Panc1 (cell line): ENCODE measurements around the gene SLC4A7. TPM values are rescaled to one million over a fixed set of nuclear protein-coding genes. Genes with fewer than 3 reads are reported as not detected.

Source experiments
- ATAC-seq: fragments of 200-7000 bp; cut with Tn5 transposase; 2 replicates; pipeline ENCODE4 v1.9.1; 2020; ENCODE audit warnings: mild to moderate bottlenecking, moderate library complexity
- BruUV-seq: library from RNA; stranded (reverse); fragments of 400-500 nt; replicated peaks from 2 replicates; lab custom pipeline; 2021; lab: Mats Ljungman, UMichigan
- CTCF ChIA-PET: fragments of 300-600 bp; sonication (Branson Sonifier 250); formaldehyde crosslinking; loops from one replicate; lab custom pipeline; 2022; ENCODE audit warnings: antibody characterized with exemption; lab: Charles Lee
- POLR2A ChIA-PET: fragments of 300-600 bp; sonication (Branson Sonifier 250); formaldehyde crosslinking; loops from one replicate; lab custom pipeline; 2022; ENCODE audit warnings: antibody characterized with exemption; lab: Charles Lee
- DNase-seq: peaks from one replicate; pipeline ENCODE4 v3.0.0-alpha.2; 2010; ENCODE audit warnings: low read depth, low spot score
- H3K27ac ChIP-seq: 2 replicates; pipeline ENCODE4 v1.5.1; 2011; ENCODE audit warnings: mild to moderate bottlenecking, low read length, inconsistent platforms
- H3K27me3 ChIP-seq: fragments of 200-500 bp; sonication (Bioruptor generic); 2 replicates; pipeline ENCODE4 v1.6.0; 2014; ENCODE audit warnings: low read length, inconsistent platforms; ENCODE audit not compliant: control insufficient read depth, insufficient read depth
- H3K36me3 ChIP-seq: fragments of 200-500 bp; sonication (Bioruptor generic); 2 replicates; pipeline ENCODE4 v1.5.1; 2014; ENCODE audit warnings: inconsistent platforms, mild to moderate bottlenecking, low read length, moderate library complexity; ENCODE audit not compliant: control insufficient read depth, insufficient read depth
- H3K4me1 ChIP-seq: 2 replicates; pipeline ENCODE4 v1.5.1; 2011; ENCODE audit warnings: inconsistent platforms, mild to moderate bottlenecking, low read length, moderate library complexity; ENCODE audit not compliant: control insufficient read depth, insufficient read depth
- H3K4me3 ChIP-seq, 2 experiments: 2 replicates each; pipeline ENCODE4 v1.5.1; 2011 to 2012; ENCODE audit warnings: low read depth in 2 of 2, low read length in 2 of 2, mild to moderate bottlenecking in 2 of 2, inconsistent platforms in 1 of 2, moderate library complexity in 1 of 2
- H3K9me3 ChIP-seq: fragments of 200-500 bp; sonication (Bioruptor generic); 2 replicates; pipeline ENCODE4 v1.5.1; 2014; ENCODE audit warnings: low read depth, mild to moderate bottlenecking, inconsistent platforms, low read length, moderate library complexity; ENCODE audit not compliant: control insufficient read depth, insufficient read depth
- POLR2AphosphoS5 ChIP-seq: IDR thresholded peaks from 2 replicates; pipeline ENCODE4 v1.6.1; 2012; ENCODE audit warnings: mild to moderate bottlenecking, low read depth, low read length, moderate library complexity
- SIN3A ChIP-seq: IDR thresholded peaks from 2 replicates; pipeline ENCODE4 v1.6.1; 2012; ENCODE audit warnings: low read depth, mild to moderate bottlenecking, low read length, moderate library complexity, borderline replicate concordance; ENCODE audit not compliant: insufficient read depth
- TCF7L2 ChIP-seq: IDR thresholded peaks from 2 replicates; pipeline ENCODE4 v1.6.1; 2011; ENCODE audit warnings: mild to moderate bottlenecking, low read depth, low read length, inconsistent platforms
- in situ Hi-C: cut with HindIII; loops from 2 replicates; pipeline ENCODE4 v1.10.0; 2016; ENCODE audit warnings: low sequenced_read_pairs, low pct_unique_long_range_greater_than_20kb
- intact Hi-C: fragments of 100-400 bp; cut with micrococcal nuclease; formaldehyde crosslinking; loops from one replicate; pipeline ENCODE4 v1.10.0; 2022; ENCODE audit not compliant: unreplicated experiment
- total RNA-seq: library from RNA; stranded (reverse); gene quantifications from one replicate; pipeline ENCODE4 v1.2.1, GENCODE V29; 2021; ENCODE audit not compliant: unreplicated experiment
- TF ChIP-seq, protein P1 (sequence below), 2 experiments: IDR thresholded peaks; 2 replicates each; pipeline ENCODE4 v1.6.1; 2011 to 2012; ENCODE audit warnings: low read depth in 2 of 2, control low read depth in 1 of 2, low read length in 1 of 2, mild to moderate bottlenecking in 1 of 2, moderate library complexity in 1 of 2; ENCODE audit not compliant: insufficient read depth in 1 of 2
- TF ChIP-seq, protein P2 (sequence below): fragments of 450-650 bp; IDR thresholded peaks from 2 replicates; pipeline ENCODE4 v1.5.1; 2017; ENCODE audit warnings: mild to moderate bottlenecking

The SLC4A7 gene
- total RNA-seq, 1 experiment from 2014 or later, result 99.4 TPM

DNA sequence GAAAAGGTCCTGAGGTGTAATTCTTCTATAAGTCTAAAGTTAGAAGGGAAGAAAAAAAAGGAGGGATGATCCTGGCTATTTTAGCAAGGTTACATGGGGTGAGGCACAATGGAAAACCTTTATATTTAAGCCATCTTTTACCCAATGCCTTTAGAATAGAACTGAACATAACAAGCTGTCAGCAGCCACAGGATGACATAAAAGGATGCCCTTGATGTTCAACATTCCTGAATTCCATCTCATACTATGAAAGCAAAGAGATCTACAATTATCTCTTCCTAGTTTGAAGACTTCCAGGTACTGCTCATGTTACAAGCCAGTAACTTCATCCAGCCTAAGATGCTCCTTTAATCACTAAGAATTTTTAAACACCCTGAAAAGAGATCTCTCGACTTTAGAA is 141.9 kb downstream of the SLC4A7 start:
- no peaks in the 10 kb centered on the region for H3K9me3 ChIP-seq
- ChIA-PET CTCF (no interaction called here), POLR2A (no interaction called here)
- ATAC-seq (no peak), DNase-seq (no peak)
- no peaks in the 10 kb centered on the region for H3K36me3 ChIP-seq
- TF ChIP-seq POLR2AphosphoS5 (no peak), SIN3A (no peak), TCF7L2 (no peak)
- TF ChIP-seq, protein P1, sequence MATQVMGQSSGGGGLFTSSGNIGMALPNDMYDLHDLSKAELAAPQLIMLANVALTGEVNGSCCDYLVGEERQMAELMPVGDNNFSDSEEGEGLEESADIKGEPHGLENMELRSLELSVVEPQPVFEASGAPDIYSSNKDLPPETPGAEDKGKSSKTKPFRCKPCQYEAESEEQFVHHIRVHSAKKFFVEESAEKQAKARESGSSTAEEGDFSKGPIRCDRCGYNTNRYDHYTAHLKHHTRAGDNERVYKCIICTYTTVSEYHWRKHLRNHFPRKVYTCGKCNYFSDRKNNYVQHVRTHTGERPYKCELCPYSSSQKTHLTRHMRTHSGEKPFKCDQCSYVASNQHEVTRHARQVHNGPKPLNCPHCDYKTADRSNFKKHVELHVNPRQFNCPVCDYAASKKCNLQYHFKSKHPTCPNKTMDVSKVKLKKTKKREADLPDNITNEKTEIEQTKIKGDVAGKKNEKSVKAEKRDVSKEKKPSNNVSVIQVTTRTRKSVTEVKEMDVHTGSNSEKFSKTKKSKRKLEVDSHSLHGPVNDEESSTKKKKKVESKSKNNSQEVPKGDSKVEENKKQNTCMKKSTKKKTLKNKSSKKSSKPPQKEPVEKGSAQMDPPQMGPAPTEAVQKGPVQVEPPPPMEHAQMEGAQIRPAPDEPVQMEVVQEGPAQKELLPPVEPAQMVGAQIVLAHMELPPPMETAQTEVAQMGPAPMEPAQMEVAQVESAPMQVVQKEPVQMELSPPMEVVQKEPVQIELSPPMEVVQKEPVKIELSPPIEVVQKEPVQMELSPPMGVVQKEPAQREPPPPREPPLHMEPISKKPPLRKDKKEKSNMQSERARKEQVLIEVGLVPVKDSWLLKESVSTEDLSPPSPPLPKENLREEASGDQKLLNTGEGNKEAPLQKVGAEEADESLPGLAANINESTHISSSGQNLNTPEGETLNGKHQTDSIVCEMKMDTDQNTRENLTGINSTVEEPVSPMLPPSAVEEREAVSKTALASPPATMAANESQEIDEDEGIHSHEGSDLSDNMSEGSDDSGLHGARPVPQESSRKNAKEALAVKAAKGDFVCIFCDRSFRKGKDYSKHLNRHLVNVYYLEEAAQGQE (IDR thresholded peaks at IDR 0.05; ENCODE audit: insufficient read depth in 1 of 2, low read depth in 2 of 2, low read length in 1 of 2), result no peak
- TF ChIP-seq, protein P2, sequence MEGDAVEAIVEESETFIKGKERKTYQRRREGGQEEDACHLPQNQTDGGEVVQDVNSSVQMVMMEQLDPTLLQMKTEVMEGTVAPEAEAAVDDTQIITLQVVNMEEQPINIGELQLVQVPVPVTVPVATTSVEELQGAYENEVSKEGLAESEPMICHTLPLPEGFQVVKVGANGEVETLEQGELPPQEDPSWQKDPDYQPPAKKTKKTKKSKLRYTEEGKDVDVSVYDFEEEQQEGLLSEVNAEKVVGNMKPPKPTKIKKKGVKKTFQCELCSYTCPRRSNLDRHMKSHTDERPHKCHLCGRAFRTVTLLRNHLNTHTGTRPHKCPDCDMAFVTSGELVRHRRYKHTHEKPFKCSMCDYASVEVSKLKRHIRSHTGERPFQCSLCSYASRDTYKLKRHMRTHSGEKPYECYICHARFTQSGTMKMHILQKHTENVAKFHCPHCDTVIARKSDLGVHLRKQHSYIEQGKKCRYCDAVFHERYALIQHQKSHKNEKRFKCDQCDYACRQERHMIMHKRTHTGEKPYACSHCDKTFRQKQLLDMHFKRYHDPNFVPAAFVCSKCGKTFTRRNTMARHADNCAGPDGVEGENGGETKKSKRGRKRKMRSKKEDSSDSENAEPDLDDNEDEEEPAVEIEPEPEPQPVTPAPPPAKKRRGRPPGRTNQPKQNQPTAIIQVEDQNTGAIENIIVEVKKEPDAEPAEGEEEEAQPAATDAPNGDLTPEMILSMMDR, result no peak
- no peaks in the 10 kb centered on the region for H3K4me1 ChIP-seq
- H3K27ac ChIP-seq, result no peak overlapping the region
- no TSS peak for BruUV-seq
- no peaks in the 10 kb centered on the region for H3K27me3 ChIP-seq
- in situ Hi-C loops (no loop called here), intact Hi-C loops (no loop called here)
- no peak overlapping the region for H3K4me3 ChIP-seq

DNA sequence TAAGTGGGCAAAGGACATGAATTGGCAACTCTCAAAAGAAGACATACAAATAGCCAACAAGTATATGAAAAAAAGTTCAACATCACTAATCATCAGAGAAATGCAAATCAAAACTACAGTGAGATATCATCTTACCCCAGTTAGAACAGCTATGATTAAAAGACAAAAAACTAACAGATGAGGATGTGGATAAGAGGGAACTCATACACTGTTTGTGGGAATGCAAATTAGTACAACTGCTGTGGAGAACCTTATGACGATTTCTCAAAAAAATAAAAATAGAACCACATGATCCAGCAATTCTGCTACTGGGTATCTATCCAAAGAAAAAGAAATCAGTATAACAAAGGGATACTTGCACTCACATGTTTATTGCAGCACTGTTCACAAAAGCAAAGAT is 143.7 kb downstream of the SLC4A7 start:
- Histone ChIP-seq H3K27ac (no peak overlapping the region), H3K9me3 (no peaks in the 10 kb centered on the region), H3K36me3 (no peaks in the 10 kb centered on the region), H3K4me3 (no peak overlapping the region), H3K27me3 (no peaks in the 10 kb centered on the region), H3K4me1 (no peaks in the 10 kb centered on the region)
- in situ Hi-C loops, result no loop called here
- DNase-seq (no peak), ATAC-seq (no peak)
- no TSS peak for BruUV-seq
- CTCF ChIA-PET, result no interaction called here
- intact Hi-C loops, result no loop called here
- POLR2A ChIA-PET, result no interaction called here
- no peak for TF ChIP-seq POLR2AphosphoS5
- TF ChIP-seq SIN3A, result no peak
- no peak for TF ChIP-seq TCF7L2
- TF ChIP-seq, protein P1 (IDR thresholded peaks at IDR 0.05; ENCODE audit: insufficient read depth in 1 of 2, low read depth in 2 of 2, low read length in 1 of 2), result no peak
- TF ChIP-seq, protein P2, result no peak
